ENCODE data around the gene SYPL1.
A peak's percentile ranks its signal among the peaks of the same experiment; 100 is the strongest.

The SYPL1 gene

DNA sequence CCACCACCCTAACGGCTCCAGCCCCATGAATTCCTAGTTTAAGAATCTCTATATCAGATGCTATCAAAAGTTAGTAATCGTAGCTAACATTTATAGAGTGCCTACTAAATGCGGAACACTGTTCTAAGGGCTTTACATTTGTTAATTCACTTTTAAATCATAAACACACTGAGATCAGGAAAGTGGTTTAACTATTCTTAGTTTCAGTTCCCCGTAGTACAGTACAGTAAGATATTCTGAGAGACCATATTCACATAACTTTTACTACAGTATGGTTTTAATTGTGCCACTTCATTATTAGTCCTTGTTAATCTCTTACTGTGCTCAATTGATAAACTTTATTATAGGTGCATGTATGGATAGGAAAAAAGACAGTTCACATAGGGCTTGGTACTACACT is 22.5 kb downstream of the SYPL1 start:
- no peak for DNase-seq

DNA sequence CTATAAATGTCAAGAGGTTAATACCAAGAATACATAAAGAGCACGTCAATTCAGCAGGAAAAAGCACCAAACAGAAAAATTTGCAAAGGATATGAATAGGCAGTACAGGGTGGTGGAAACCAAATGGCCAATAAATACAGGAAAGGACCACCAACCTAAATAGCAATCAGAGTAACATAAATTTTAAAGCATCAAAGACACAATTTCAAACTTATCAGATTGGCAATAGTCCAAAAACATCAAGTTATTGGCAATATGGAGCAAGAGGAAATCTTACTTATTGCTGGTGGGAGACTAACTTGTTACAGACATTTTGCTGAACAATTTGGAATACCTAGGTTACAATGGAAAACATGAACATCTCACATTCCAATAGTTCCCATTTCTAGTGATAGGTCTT is 24.1 kb downstream of the SYPL1 start:
- no peak for DNase-seq

DNA sequence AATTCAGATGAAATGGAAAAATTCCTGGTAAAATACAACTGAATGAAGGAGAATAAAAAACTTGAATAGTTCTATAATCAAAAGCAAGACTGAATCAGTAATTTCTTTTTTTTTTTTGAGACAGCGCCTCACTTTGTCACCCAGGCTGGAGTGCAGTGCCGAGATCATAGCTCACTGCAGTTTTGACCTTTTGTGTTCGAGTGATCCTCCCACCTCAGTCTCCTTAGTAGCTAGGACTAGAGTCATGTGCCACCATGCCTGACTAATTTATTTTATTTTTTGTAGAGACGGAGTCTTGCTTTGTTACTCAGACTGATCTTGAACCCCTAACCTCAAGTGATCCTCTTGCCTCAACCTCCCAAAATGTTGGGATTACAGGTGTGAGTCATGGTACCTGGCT is 26.1 kb downstream of the SYPL1 start:
- no peak for DNase-seq

DNA sequence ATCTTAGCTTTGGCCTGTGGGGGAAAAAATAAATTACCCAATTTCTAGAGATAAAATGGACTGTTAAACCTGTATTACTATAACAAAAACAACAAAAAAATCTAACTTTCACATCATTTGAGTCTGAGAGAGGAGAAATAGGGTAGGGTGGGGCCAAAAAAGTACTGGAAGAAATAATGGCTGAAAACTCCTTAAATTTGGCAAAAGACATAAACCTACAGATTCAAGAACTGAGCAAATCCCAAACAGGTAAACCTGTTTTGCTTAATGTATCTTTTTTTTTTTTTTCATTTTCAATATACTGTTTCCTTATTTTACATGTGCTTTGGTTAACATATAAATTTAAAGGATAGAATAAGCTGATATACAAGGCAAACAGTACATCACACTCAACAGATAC is 27.1 kb downstream of the SYPL1 start:
- no peak for DNase-seq

DNA sequence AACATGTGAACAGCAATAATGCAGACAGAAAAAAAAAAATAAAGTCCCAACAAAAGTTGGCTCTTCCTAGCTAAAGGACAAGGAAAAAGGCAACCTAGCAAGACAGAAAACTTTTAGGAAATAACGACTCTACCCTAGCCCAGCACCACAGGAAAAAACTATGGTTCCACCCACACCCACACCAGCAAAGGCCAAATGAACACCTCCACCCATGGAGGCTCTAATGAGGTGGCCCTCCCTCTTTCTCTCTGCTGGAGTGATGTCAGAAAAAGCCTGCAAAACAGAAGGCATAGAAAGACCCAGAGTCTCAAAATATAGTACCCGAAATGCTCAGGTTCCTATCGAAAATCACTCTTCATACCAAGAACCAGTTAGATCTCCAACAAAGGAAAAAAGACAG is 28.4 kb downstream of the SYPL1 start:
- DNase-seq: no peak

DNA sequence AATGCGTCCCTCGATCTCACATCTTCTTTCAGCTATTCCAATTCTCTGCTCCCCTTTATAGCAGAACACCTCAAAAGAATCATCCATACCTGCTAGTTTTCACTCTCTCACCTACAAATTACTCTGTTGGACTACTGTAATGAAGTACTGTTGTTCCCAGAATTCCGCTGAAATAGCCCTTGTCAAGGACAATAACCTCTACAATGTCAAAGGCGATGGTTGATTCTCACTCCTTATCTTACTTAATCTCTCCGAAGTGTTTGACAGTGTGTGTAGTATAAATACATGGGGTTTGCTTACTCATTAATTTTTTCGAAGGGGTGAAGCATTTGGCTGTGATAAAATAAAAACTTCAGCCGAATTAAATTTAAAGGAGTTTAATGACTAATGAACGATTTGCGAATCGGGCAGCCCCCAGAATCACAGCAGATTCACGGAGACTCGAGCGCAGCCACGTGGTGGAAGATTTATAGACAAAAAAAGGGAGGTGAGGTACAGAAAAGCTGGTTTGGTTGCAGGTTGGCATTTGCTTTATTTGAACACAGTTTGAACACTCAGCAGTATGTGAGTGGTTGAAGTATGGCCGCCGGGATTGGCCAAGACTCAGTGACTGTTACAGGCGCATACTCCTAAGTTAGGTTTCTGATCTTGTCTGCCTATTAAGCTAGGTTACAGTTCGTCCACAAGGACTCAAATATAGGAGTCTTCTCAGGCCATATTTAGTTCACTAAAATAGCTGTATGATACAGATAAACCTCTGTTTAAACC is 29.8 kb downstream of the SYPL1 start:
- no peak for DNase-seq

DNA sequence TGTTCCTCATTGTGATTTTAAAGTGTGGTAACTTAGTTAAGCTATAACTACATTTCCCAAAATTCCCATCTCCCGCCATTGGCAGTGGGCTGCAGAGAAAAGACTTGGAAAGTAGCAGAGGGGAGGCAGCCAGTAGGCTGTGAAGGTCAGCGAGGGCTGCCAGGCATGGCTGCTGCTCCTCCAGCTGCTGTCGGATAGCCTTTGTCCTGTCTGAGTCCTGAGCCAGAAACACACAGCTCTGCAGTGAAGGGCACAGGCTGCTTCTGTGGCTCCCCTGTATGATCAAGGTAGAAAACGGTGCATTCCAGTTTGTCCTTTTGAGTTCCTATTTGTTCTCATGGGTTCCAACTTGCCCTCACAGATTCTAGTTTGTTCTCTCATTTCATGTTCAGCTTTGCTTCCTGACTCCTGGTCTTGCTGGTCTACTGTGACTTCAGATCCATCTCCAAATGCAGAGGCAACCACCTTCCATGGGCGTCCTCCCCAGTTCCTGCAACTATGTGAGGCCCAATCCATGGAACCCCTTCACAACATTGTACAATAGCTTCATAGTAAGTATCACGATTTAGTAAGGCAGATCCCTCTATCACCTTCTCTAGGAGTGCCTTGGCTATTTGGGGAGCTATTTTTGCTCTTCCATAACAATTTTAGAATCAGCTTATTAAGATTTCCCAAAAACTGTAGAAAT is 31.7 kb downstream of the SYPL1 start:
- no peak for DNase-seq

DNA sequence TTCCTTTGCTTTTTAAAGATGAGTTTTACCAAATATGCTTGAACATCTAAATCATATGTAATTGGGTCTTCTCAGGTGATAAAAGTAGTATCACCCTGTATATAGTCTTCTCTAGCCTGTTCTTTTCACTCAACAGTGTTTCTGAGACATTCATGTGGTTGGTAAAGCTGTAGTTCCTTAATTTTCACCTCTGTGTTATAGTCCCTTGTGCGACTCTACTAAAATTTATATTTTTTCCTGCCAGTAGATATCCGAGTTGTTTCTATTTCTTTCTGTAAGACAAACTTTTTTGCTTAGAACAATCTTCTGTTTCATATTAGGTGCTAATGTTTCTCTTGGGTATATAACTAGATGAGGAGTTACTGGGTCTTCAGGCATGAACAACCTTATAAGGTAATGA is 35.6 kb downstream of the SYPL1 start:
- DNase-seq: no peak

DNA sequence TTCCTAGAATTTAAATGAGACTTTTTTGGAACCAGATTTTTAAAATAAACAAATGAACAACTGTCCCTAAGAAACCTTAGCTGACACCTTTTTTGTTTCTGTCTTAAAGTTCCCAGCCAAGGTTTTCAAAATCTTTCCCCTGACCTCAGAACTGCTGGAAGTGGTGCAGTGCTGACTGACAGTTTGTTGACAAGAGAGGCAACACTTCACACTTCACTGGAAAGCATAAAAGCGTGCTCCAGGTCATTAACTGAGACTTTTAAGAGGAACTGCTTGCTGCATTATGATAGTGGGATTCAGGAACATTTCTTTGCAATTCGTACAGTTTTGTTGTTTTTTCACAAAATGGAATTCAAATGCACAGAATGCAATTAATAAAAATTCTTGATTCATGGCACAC is 36.2 kb downstream of the SYPL1 start:
- no peak for DNase-seq

DNA sequence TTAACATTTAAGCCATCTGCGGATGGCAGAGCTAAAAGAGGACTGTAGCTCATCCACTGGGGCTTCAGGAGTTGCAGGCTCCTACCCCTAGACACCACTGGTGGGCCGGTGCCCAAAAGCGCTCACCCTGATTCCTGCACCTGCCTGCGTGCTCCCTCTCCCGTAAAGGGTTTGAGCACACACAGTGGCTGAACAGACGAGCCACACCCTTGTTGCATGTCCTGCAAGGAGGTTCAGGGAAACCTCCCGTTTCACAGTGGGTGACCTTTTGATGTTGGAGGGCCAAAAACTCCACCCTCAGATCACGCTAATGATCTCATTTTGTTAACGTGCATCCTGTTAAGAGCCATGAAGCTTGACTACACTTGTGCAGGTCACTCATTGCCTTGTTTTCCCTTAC is 37.9 kb downstream of the SYPL1 start:
- DNase-seq: no peak

DNA sequence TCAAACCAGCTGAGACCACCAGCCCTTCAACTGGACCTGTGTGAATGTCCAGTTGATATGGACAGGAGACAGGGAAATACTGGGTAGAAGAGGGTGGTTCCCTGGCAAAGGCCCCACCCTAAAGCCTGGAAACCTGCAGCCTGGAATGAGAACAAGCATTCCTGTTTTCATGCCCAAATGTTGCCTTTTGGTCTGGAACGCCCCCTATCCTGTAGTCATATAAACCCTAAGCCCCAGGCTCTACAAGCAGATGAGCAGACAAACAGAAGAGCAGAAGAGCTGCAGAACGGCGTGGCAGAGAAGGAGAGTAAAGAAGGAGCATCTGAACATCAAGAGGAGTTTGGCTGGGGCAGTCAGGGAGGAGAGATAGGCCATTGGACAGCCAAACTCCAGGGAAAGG is 38.4 kb downstream of the SYPL1 start:
- no peak for DNase-seq

DNA sequence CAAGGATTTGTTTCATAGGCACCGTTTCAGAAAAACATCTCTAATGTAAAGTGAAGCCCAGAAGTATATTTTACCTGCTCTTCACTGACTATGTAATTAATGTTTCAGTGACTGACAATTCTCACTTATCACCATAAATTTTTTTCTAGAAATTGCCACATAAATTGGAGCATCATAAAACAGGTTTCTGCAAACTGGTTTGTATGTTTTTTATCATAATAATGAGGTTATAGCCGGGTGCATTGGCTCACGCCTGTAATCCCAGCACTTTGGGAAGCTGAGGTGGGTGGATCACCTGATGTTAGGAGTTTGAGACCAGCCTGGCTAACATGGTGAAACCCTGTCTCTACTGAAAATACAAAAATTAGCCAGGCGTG is 39.4 kb downstream of the SYPL1 start:
- no peak for DNase-seq

DNA sequence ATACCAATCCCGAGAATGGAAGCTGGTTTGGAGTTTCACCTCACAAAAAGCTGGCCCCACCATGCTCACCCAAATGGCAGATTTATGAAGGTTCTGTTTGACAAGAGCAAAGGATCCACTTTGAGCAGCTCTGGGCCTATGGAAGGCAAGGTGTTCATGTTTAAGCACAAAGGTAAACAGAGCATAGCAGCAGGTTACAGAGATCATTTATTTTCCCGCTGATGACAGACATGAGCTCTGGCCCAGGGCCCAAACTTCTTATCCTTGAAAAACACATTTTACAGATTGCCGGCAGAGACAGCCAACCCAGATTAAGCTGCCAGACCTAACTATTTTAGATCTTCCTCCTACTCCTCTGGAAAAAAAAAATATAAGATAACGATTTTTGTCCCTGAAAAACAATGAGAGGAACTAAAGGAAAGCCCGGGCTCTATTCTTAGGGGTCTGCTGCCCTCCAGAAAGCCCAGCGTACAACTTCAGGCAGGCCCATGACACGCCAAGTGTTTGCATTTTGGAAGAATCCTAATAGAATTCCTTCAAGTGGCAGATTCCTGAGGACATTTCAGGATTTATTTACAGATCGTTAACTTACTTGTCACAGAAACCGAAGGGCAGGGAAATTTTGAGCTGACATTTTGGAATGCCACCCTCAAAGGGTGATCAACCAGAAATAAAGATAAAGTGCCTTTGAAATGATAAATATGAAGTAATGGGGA is 40.0 kb downstream of the SYPL1 start:
- DNase-seq: no peak

DNA sequence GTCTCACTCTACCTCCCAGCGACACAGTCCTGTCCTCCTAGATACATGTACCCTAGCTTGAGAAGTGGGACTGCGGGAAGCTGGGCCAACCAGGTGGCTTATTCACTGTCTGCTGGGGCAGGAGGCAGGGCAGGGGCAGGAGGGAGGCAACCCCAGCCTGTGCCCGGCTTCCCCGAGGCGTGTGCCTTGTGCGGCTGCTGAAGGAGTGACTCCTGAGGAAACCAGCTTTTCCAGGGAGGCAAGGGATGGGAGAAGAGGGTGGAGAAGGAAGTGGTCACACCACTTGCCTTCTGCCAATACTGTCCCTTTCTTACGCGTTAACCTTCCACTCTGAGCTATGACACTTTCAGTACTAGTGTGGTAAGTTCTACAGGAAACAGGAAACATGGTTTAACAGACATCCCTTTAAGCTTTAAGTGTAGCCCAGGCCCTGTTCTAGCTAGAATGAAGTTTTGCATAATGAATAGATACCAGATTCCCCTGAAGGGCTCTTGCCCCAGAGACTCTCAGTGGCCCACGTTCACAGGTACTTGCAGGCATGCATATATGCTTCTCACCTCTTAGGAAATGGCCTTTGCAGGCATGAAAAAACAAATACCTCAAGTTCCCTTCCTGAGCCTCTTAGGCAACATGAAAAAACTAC is 40.6 kb downstream of the SYPL1 start:
- peak; percentile 46 for DNase-seq

DNA sequence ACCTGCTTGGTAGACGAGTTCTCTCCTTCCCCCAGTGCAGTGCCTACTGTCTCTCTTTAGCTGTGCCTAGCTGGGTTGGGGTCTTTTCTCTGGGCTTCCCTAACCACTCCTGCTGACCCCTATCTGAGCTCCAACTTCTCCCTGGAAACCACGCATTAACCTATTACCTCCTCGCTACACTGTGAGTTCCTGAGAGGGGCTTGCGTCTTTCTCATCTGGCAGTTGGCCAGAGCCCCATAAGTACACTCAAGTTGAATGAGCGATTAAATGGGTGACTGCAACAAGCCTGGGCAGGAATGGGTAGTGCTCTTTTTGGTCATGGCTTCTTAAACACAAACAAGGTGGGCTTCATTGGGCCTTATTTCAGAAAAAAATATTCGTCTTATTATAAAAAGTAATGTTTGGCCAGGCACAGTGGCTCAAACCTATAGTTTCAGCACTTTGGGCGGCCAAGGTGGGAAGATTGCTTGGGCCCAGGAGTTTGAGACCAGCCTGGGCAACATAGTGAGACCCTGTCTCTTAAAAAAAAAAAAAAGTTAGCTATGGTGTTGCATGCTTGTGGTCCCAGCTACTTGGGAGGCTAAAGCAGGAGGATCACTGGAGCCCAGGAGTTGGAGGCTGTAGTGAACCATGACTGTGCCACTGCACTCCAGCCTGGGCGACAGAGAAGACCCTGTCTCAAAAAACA is 41.4 kb downstream of the SYPL1 start:
- DNase-seq: no peak

DNA sequence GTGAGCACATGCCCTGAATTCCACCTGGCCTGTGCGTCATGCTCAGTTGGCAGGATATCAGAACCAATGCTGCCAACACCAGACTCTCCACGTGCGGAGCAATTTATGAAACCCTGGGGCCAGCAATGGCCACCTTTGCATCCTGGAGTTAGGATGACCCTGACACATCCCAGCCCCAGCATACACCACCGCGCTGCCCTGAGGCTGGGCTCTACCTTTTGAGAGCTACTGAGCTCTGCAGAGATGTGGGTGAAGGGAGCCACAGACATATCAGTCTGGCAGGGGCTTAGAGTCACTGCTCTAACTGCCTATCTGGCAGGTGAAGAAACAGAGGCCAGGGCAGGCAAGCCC is 41.9 kb downstream of the SYPL1 start:
- DNase-seq: no peak

DNA sequence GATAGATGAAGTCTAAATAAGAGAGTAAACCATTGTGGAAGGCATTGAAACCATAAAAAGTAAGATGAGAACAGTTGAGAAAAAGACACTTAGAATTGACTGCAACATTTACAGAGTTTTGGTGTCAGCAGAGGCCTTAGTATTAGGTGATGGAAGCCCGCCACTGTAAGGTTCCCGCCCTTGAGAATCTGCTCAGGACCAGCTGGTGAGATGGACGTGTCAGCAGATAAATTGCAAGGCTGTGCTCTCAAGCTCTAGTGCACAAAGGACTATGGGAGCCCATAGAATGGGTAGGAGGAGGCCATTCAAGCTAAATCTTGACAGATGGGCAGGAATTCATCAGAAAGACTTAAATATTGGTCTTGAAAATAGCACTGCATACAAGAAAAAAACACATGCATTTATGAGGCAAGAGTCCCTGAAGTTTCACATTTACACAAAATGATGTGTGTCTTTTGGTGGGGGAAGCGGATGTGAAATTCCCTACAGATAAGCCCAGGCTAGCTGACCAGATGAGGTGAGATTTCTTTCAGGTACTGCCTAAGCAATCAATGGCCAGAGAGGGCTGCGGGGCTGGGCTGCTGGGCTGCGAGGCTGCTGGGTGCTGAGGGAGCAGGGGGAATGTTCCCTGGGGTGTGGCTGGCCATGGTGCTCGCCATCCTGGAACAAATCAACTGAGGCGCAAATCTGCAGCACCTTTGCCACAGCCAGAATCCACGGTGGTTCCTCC is 42.5 kb downstream of the SYPL1 start:
- DNase-seq: no peak

DNA sequence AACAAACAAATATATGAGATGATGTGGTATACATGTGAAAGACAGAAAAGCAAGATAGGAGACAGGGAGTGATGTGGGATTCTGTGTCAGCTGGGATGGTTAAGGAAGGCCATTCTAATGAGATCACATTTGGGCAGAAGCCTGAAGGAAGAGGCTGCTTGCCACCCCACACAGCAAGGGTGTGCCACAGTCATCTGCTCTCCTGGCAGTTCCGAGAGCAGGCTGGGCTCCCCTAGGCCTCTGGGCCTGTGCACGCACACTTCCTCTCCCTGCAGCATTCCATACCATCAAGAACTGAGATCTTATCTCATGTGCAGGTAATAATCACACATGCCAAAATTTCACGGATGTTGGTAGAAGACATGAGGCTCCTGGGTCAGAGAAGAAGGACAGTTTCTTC is 43.1 kb downstream of the SYPL1 start:
- no peak for DNase-seq

DNA sequence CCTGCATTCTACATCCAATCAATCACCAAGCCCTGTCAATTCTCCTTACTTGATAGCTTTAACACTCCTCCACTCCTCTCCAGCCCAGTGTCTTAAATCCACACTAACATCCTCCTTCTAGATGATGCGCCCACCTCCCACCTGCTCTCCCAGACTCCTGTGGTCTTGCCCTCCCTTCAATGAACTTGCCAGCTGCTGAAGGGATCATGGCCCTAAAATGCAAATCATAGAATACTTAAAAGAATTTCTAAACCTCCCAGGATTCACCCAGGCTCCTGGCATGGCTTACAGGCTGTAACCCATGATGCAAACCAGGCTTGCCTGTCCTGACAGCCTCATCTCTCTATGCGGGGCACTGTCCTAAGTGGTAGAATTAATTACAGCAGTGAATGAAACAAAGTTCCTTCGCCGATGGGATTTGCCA is 43.6 kb downstream of the SYPL1 start:
- no peak for DNase-seq

DNA sequence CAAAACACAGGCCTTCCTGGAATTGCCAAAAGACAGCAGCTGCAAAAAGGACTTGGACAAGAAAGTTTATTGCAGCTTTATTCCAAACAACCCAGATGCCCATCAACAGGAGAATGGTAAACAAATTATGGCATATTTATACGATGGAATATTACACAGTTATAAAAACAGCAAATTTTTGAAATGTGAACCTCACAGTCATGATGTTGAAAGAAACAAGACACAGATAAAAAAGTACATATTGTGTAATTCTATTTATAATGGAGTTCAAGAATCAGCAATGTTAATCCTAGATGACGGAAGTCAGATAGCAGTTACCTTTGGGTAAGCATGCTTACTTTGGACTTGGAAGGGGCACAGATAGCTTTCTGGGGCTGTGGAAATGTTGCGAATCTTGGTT is 44.4 kb downstream of the SYPL1 start:
- no peak for DNase-seq

DNA sequence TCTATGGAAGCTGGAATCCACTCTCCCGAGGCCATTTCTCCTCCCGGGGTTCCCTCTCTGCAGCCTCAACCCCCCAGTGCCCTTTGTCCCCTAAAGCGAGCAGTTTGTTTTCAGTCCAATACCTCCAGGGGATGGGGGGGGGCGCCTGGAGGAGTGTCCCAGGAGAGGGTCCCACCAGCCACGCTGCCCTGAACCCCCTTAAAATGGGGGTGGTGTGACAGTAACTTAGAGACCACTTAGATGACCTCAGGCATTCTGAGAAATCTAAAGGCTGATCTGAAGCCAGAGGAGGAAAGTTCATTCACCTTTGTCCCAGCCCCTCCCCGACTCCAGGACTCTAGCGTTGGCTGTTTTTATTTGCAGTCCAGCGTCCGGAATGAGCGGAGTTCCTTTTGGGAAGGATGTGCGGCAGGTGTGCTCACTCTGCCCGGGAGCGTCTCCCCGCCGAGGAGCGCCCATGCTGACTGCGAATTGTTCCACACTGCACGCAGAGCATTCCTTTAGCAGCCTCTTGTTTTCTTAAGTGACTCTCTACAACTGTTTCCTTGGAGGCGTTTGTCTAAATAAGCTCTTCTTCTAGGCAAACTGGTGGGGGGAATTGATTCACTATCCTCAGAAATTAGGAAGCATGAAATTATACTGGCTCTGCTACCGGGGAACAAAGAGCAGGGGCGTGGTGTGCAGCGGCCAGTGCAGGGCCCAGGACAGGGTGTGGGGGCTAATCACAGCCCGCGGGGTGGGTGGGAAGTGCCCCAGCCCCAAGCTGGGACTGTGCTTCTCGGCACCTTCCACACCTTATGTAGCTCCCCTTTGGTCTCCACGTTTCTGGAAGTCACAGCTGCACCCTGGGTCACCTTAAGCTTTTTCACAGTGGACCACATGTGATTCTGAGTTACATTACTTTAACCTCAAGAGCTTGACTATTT is 46.3 kb downstream of the SYPL1 start:
- DNase-seq: no peak
